GM19455 (cell line): ENCODE measurements around the gene MARK2.

Experiments
- ATAC-seq: cut with Tn5 transposase; IDR thresholded peaks from one replicate; pipeline ENCODE4 v1.9.1; 2021; ENCODE audit not compliant: unreplicated experiment

Gene MARK2

GRCh38 chr11:63920126-63920938, 81.4 kb downstream of the MARK2 start:
- ATAC-seq, result no peak

- no peak for ATAC-seq
Measured at GRCh38 chr11:63920939-63921417, 82.1 kb downstream of the MARK2 start.

- no peak for ATAC-seq
Measured at GRCh38 chr11:63922673-63923192, 83.8 kb downstream of the MARK2 start.

- no peak for ATAC-seq
Measured at GRCh38 chr11:63923319-63923718, 84.4 kb downstream of the MARK2 start.

GRCh38 chr11:63929616-63930015, 90.7 kb downstream of the MARK2 start:
- no peak for ATAC-seq

- no peak for ATAC-seq
Measured at GRCh38 chr11:63931045-63931444, 92.1 kb downstream of the MARK2 start.

- no peak for ATAC-seq
Measured at GRCh38 chr11:63931876-63932275, 93.0 kb downstream of the MARK2 start.

GRCh38 chr11:63933459-63933858, 94.5 kb downstream of the MARK2 start:
- no peak for ATAC-seq

- ATAC-seq, result peak; percentile 10
Measured at GRCh38 chr11:63937713-63938478, 99.0 kb downstream of the MARK2 start.

- ATAC-seq, result peak; percentile 82
Measured at GRCh38 chr11:63938479-63939396, 99.8 kb downstream of the MARK2 start, which contains the start of gene NAA40. TSS of gene NAA40 (plus strand) at chr11:63939002. CDS start at chr11:63939097, 95 bp downstream.

GRCh38 chr11:63939397-63939891, 100.5 kb downstream of the MARK2 start:
- peak; percentile 4 for ATAC-seq

- no peak for ATAC-seq
Measured at GRCh38 chr11:63940786-63941185, 101.9 kb downstream of the MARK2 start.

- ATAC-seq, result no peak
Measured at GRCh38 chr11:63941901-63942300, 103.0 kb downstream of the MARK2 start.

GRCh38 chr11:63942803-63943202, 103.9 kb downstream of the MARK2 start:
- no peak for ATAC-seq

- ATAC-seq, result no peak
Measured at GRCh38 chr11:63944987-63945386, 106.1 kb downstream of the MARK2 start.

GRCh38 chr11:63945477-63946163, 106.7 kb downstream of the MARK2 start:
- no peak for ATAC-seq

GRCh38 chr11:63951779-63952536, 113.0 kb downstream of the MARK2 start:
- no peak for ATAC-seq

- ATAC-seq, result no peak
Measured at GRCh38 chr11:63952570-63952969, 113.7 kb downstream of the MARK2 start.

GRCh38 chr11:63958008-63958407, 119.1 kb downstream of the MARK2 start:
- ATAC-seq, result no peak
